ENCODE data around the gene FRAT2. TPM values are rescaled to one million over a fixed set of nuclear protein-coding genes. Genes with fewer than 3 reads are reported as not detected.
A peak's percentile ranks its signal among the peaks of the same experiment; 100 is the strongest.

Gene FRAT2
- total and polyA plus RNA-seq, 8 donors: 7.4 to 30.2 (median 8.6) TPM

DNA sequence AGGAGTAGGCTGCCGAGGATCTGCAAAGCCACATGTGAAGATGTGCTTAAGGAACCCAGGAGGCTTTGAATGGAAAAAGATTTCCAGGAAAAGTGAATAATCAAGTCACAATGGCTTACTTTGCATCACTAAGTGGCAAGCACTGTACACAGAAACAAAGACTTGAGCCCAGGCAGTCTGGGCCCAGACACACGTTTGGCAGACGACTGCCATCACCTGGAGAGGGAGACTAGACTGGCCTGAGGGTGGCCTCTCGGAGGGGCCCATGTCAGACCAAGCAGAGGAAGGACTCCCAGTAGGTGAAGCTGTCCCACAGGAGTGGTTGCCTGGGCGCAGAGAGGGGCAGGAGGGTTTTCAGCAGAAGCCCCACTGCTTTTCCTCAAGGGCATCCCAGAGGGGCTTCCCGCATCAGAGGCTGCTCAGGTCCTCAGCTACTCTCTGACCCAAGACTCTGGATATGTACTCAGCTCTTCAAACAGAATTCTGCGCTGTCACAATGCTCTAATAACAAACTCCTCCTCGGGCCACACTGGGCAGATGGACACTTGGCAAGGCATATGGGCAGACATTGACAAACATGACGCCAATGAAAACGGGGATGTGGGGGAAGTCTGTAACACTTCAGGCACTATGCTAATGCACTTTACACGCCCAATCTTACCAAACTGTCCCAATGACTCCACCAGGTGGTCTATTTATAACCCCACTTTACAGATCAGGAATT, 27.9 kb upstream of the FRAT2 start:
- DNase-seq: peak in 1 of 4 donors; percentile 51
- Histone ChIP-seq H3K4me3 (no peak overlapping the region), H3K27me3 (no peaks in the 10 kb centered on the region), H3K36me3 (peaks cover 0 to 89% of the 10 kb centered on the region in 2 donors), H3K27ac (peak overlapping the region in 1 of 2 donors; percentile 7), H3K4me1 (peaks cover 0 to 72% of the 10 kb centered on the region in 2 donors), H3K9me3 (no peaks in the 10 kb centered on the region)
- TF ChIP-seq CTCF (IDR thresholded peaks at IDR 0.05): no peak
- intact Hi-C loops (cut with DNase I): no loop called here
- ATAC-seq: peak; percentile 57

- intact Hi-C loops (cut with DNase I): no loop called here
- Histone ChIP-seq H3K9me3 (no peaks in the 10 kb centered on the region), H3K4me3 (no peak overlapping the region), H3K27me3 (no peaks in the 10 kb centered on the region), H3K27ac (no peak overlapping the region), H3K36me3 (peaks cover 0 to 89% of the 10 kb centered on the region in 2 donors), H3K4me1 (peaks cover 0 to 69% of the 10 kb centered on the region in 2 donors)
- DNase-seq: peak in 1 of 4 donors; percentile 65
- TF ChIP-seq CTCF (IDR thresholded peaks at IDR 0.05): no peak
- ATAC-seq: no peak
These were observed 27.0 kb upstream of the FRAT2 start for GRCh38 chr10:97361537-97361901.

- intact Hi-C loops (cut with DNase I): no loop called here
- no peak for ATAC-seq
- H3K36me3 ChIP-seq: peaks cover 0 to 89% of the 10 kb centered on the region in 2 donors
These were observed 26.4 kb upstream of the FRAT2 start for GRCh38 chr10:97360705-97361536.

GRCh38 chr10:97358781-97359180, 24.3 kb upstream of the FRAT2 start:
- H3K4me3 ChIP-seq: no peak overlapping the region
- DNase-seq: no peak
- no peaks in the 10 kb centered on the region for H3K9me3 ChIP-seq
- H3K36me3 ChIP-seq: peaks cover 0 to 68% of the 10 kb centered on the region in 2 donors
- no peak overlapping the region for H3K27ac ChIP-seq
- intact Hi-C loops (cut with DNase I): no loop called here
- no peak for ATAC-seq
- peaks cover 0 to 66% of the 10 kb centered on the region in 2 donors for H3K4me1 ChIP-seq
- TF ChIP-seq CTCF (IDR thresholded peaks at IDR 0.05): no peak
- H3K27me3 ChIP-seq: no peaks in the 10 kb centered on the region

More at GRCh38 chr10:97360705-97361536, 26.4 kb upstream of the FRAT2 start:
- DNase-seq: peak in 1 of 4 donors; percentile 53
- H3K27me3 ChIP-seq: no peaks in the 10 kb centered on the region
- no peaks in the 10 kb centered on the region for H3K9me3 ChIP-seq
- no peak overlapping the region for H3K27ac ChIP-seq
- no peak overlapping the region for H3K4me3 ChIP-seq
- H3K4me1 ChIP-seq: peaks cover 0 to 69% of the 10 kb centered on the region in 2 donors
- no peak for TF ChIP-seq CTCF (IDR thresholded peaks at IDR 0.05)

- no peak overlapping the region for H3K27ac ChIP-seq
- H3K4me1 ChIP-seq: peaks cover 0 to 66% of the 10 kb centered on the region in 2 donors
- peaks cover 0 to 64% of the 10 kb centered on the region in 2 donors for H3K36me3 ChIP-seq
- DNase-seq (no peak), ATAC-seq (no peak)
- intact Hi-C loops (cut with DNase I): no loop called here
- no peak overlapping the region for H3K4me3 ChIP-seq
- no peaks in the 10 kb centered on the region for H3K9me3 ChIP-seq
- no peak for TF ChIP-seq CTCF (IDR thresholded peaks at IDR 0.05)
- no peaks in the 10 kb centered on the region for H3K27me3 ChIP-seq
These were observed 23.8 kb upstream of the FRAT2 start for GRCh38 chr10:97358349-97358748.
